Measurements from ENCODE around the gene FGF8.

Gene FGF8

GRCh38 chr10:101768791-101769170 lies 7.1 kb downstream of the FGF8 start:
- no peak for FAIRE-seq

DNA sequence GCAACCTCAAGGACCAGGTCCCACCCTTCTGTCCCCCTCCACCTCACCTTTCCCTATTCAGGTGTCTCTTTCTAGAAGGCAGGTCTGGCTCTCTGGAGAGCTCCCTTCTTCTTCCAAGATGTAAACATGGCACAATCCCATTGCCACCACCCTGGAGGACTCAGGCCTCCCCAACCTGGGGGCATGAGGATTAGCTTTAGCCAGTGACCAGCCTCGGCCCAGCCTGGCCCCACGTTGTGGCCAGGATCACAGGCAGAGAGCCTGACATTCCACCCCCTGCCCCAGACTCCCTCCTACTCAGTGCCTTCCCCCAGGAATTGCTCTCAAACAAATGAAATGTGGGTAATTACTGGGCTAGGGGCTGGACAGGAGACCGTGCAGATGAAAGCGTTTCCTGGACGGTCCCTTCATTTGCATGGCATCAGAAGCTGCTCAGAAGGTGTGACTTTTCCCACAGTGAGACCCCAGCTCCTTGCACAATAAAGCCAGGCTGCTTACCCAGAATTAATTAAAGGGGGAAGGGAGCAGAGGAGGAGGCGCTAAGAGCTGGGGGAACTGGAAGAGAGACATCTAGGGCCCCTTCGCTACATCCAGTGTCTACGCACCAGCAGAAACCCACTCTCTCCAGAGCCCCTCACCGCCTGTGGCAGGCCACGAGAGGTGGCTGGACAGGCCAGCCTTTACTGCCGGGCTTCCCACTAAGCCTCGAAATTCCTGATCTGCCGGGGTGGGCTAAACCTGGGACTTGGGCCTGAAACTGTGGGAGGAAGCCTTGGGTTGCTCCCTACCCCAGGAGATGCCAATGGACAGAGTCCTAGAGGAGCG lies 7.7 kb downstream of the FGF8 start:
- FAIRE-seq = no peak

GRCh38 chr10:101767600-101767945 lies 8.3 kb downstream of the FGF8 start:
- no peak for FAIRE-seq

DNA sequence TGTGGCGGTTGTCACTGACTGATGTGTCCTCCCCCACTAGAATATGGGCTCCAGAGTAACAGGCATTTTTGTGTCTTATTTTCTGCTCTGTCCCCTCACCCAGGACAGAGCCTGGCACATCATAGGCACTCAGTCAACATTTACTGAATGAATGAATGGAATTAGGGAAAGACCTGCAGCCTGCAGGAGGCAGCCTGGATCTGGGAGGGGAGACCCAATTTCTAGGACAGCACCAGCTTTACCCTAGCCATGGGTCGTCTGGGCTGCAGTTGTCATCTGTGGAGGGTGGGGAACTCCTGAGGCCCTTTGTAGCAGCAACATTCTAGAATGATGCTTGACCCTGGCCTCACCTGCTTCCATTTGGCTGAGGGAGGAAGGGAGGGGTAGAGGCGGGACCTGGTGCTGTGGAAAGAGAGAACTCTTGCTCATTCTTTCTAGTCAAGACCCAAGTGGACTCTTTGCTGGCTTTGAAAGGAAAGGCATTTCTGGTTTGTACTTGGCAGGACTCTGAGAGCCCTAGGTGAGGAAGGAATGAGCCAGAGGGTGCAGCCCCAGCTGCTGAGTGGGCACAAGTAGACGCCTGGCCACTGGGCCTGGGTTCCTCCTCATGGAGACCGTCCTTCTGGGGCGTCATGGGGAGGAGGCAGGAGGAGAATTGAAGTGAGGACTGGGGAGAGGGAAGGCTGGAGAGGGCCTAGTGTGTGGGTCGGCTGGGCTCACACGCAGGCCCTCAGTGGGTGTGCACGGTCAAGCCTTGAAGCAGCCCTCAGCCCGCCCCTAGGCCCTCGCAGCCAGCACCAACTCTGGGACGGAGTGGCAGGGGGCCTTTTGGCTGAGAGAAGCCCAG lies 8.9 kb downstream of the FGF8 start:
- no peak for FAIRE-seq

DNA sequence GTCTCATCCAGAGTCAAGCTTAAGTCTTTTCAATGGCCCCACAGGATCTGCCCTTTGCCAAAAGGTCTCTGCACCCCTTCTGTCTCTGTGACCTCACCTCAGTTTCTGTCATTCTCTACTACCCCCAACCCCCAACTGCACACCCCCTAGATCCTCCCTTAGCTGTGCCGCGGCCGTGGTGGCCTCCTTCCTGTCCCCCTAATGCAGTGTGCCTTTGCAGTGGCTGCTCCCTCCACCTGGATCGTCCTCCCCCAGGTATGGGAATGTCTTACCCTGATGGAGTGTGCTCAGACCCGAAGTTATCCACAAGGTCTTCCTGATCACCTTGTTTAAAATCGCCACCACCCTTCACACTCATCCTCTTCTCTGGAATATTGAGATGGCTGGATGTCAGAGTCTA lies 9.6 kb downstream of the FGF8 start:
- FAIRE-seq = no peak

DNA sequence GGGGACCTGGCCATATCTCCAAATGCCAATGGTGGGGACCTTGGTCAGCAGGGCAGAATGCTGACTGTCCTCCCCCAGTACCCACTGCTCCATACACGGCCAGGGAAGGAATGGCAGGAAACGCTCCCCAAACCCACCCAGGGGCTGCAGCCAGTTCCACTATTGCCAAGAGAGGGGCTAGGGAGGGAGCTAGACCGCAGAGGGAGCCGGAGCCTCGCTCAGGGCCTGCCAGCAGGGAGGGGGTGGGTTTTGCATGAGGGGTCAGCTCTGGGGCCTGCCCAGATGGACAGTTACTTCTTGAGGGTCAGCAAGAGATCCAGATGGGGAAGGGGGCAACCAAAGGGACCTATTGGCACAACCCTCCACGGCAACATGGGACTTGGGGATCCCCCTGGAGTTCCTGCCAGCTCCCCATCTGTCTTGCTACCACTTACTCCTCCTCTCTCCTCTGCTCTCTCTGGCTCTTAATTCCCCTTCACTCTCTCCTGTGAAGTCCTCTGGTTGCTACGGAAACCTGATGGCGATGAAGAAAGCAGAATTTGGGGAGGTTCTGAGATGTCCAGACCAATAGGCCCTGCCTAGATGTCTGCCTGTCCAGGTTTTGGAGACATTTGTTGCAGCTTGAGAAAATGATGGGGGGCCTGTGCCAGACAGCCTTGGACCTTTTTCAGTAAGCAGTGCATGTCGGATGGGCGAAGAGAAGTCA lies 12.6 kb downstream of the FGF8 start:
- no peak for FAIRE-seq

GRCh38 chr10:101762736-101763135 lies 13.2 kb downstream of the FGF8 start:
- no peak for FAIRE-seq

DNA sequence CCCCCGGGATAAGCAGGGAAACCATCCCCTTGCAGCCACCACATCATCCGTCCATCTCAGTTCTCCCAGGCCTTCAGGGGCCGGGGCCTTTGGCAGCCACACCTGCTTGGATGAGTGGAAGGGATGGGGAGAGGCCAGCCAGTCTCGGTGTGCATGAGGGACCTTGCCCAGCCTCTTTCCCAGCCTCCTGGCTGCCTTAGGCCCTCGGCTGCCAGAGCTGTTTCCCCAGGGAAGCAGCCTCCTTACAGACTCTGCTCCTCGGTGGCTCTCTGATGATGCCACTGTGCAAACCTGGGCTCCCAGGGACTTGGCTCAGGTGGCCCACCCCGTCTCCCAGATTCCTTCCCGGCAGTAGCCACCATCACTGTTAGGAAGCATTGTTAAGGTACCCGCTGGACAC lies 14.7 kb downstream of the FGF8 start:
- no peak for FAIRE-seq

DNA sequence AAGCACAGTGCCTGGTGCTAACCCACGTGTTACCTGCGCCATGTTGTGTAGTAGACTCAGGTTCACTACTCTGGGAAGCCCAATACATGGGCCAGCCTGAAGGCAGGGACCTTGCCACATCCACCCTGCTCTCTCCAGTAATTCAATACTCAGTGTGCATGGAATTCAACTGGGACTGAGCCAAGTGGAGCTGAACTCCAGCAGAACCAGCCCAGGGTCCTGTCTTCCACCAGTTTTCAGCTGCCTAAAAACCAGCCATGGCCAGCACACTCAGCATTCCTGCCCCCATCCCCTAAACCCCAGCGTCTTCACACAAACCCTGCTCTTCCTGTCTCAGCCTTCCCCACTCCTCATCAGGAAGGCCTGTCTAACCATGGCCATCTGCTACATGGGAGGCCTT lies 15.4 kb downstream of the FGF8 start:
- no peak for FAIRE-seq

GRCh38 chr10:101759309-101760247 lies 16.3 kb downstream of the FGF8 start:
- FAIRE-seq = no peak

DNA sequence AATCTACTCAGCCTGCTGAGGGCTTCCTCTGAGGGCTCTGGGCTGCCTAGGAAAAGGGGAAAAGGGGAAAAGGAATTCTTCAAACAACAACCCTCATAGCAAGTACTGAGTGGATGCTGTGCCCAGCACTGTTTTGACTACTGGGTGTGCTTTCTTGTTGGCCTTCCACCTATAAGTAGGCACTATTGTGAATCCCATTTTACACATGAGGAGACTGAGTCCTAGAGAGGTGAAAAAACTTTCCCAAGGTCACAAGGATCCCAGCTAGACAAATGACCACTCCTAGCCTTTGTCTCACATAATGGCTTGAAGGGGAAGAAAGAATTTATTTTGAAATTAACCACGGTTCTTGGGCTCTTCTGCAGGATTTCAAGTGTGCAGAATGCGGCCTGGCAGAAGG lies 17.1 kb downstream of the FGF8 start:
- FAIRE-seq = no peak

DNA sequence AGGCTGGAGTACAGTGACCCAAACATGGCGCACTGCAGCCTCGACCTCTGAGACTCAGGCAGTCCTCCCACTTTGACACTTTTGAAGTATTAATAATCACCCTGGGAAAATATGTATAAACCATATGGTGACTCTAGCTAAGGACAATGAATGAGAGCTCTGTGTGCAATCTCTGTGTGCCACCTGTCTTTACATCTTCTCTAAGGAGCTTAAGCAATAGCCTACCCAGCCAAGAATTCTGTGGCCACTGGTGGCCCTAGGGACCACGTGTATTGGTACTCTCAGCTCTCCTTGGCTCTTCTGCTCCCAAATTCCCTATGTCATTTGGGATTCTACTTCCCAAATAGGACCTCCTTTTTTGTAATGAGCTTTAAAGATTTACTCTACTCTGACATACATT lies 23.7 kb downstream of the FGF8 start:
- FAIRE-seq = no peak

GRCh38 chr10:101749047-101750016 lies 26.6 kb downstream of the FGF8 start:
- no peak for FAIRE-seq

- FAIRE-seq = no peak
These were observed 27.4 kb downstream of the FGF8 start for GRCh38 chr10:101748496-101748895.

- FAIRE-seq = no peak
These were observed 30.7 kb downstream of the FGF8 start for GRCh38 chr10:101745074-101745696.

GRCh38 chr10:101744267-101744666 lies 31.6 kb downstream of the FGF8 start:
- no peak for FAIRE-seq

- no peak for FAIRE-seq
These were observed 34.0 kb downstream of the FGF8 start for GRCh38 chr10:101741938-101742337.

- FAIRE-seq = no peak
These were observed 39.2 kb downstream of the FGF8 start for GRCh38 chr10:101736666-101737065.

DNA sequence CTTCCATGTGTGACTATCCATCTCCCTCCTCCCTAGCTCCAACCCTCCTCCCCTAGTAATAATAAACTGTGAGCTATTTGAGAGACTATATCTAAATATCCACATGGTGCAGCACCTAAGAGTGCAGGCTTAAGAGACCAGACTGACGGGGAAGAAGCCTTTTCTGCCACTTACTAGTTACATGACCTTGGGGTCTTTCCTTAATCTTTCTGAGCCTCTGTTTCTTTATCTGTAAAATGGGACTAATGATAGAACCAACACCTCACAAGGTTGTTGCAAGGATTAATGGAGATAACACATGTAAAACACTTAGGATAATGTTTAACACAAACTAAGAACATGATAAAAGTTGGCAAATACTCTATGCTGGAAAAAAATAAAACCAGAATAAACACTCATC lies 43.8 kb downstream of the FGF8 start:
- FAIRE-seq = no peak

GRCh38 chr10:101726115-101726387 lies 49.9 kb downstream of the FGF8 start:
- no peak for FAIRE-seq
